Activated naive CD4-positive, alpha-beta T cell treated with anti-CD3 and anti-CD28 coated beads, Interleukin-2, amount 10 ng/mL, durations not matched to agents 5 hours and 36 hours (primary cell): Measurements from ENCODE around the gene ZP1. TPM values are rescaled to one million over a fixed set of nuclear protein-coding genes. Genes with fewer than 3 reads are reported as not detected.

Source experiments
- total RNA-seq, 2 experiments: library from RNA; stranded (reverse); gene quantifications; one replicate each; pipeline ENCODE4 v1.2.3, GENCODE V29; 2021

ZP1 gene
- not detected for total RNA-seq

GRCh38 chr11:60866911-60867870 lies at the start of gene ZP1:
TSS of gene ZP1 (plus strand) at chr11:60867542. CDS start at chr11:60867562, 20 bp downstream.

GRCh38 chr11:60841797-60842667 lies 25.3 kb upstream of the ZP1 start, which contains the start of gene CCDC86:
TSS of gene CCDC86 (plus strand) at chr11:60842113. CDS start at chr11:60842125, 12 bp downstream.

GRCh38 chr11:60855726-60856633 lies 11.4 kb upstream of the ZP1 start, which contains the start of gene PTGDR2:
TSS of gene PTGDR2 (minus strand) at chr11:60855950. CDS start at chr11:60853722, 2,228 bp downstream.

GRCh38 chr11:60906132-60906972 lies 39.0 kb downstream of the ZP1 start, which contains the start of gene PRPF19:
TSS of gene PRPF19 (minus strand) at chr11:60906585. CDS start at chr11:60906382, 203 bp downstream.

GRCh38 chr11:60913793-60914632 lies 46.7 kb downstream of the ZP1 start, which contains the start of gene TMEM109:
TSS of gene TMEM109 (plus strand) at chr11:60914158. CDS start at chr11:60919694, 5,536 bp downstream.

GRCh38 chr11:60924110-60924905 lies 57.0 kb downstream of the ZP1 start, which contains the start of gene TMEM132A:
TSS of gene TMEM132A (plus strand) at chr11:60924460. CDS start at chr11:60924634, 174 bp downstream.

Other genes with a start within 250 kb of the ZP1 start
- gene MS4A8, start 167.9 kb upstream of the ZP1 start, total RNA-seq: not detected
- not detected for gene MS4A18, start 142.8 kb upstream of the ZP1 start, total RNA-seq
- not detected for gene MS4A15, start 110.7 kb upstream of the ZP1 start, total RNA-seq
- gene MS4A10, start 82.2 kb upstream of the ZP1 start, total RNA-seq: not detected
- gene CCDC86, start 25.4 kb upstream of the ZP1 start, total RNA-seq: 10 to 100 TPM; 14.9 to 16.2 TPM
- under 1 TPM; 0.70 to 0.91 TPM for gene PTGDR2, start 11.6 kb upstream of the ZP1 start, total RNA-seq
- 100 to 1,000 TPM; 107 to 116 TPM for gene PRPF19, start 39.0 kb downstream of the ZP1 start, total RNA-seq
- gene TMEM109, start 46.6 kb downstream of the ZP1 start, total RNA-seq: 10 to 100 TPM; 89.6 to 93.6 TPM
- gene TMEM132A, start 56.9 kb downstream of the ZP1 start, total RNA-seq: under 1 TPM; 0.31 to 0.38 TPM
- gene SLC15A3, start 84.6 kb downstream of the ZP1 start, total RNA-seq: 1 to 10 TPM; 3.7 to 3.8 TPM
- gene CD6, start 104.1 kb downstream of the ZP1 start, total RNA-seq: 100 to 1,000 TPM; 349 to 352 TPM
- gene CD5, start 234.9 kb downstream of the ZP1 start, total RNA-seq: 100 to 1,000 TPM; 393 to 405 TPM